Activated effector memory CD4-positive, alpha-beta T cell treated with Interleukin-2 at 50 U/mL for 16 hours (primary cell): ENCODE data around the gene MYO5B.

Experiments used
- DNase-seq: peaks from one replicate; pipeline ENCODE4 v3.0.0-alpha.2; 2020

The MYO5B gene

GRCh38 chr18:50061876-50062517, 132.9 kb downstream of the MYO5B start:
- no peak for DNase-seq

- no peak for DNase-seq
These were observed 134.1 kb downstream of the MYO5B start for GRCh38 chr18:50060822-50061221.

- DNase-seq = no peak
These were observed 136.2 kb downstream of the MYO5B start for GRCh38 chr18:50058731-50059130.

- DNase-seq = no peak
These were observed 137.9 kb downstream of the MYO5B start for GRCh38 chr18:50057009-50057408.

GRCh38 chr18:50056185-50056584, 138.8 kb downstream of the MYO5B start:
- DNase-seq = no peak

- no peak for DNase-seq
These were observed 139.5 kb downstream of the MYO5B start for GRCh38 chr18:50055488-50055887.

- no peak for DNase-seq
These were observed 141.8 kb downstream of the MYO5B start for GRCh38 chr18:50053111-50053510.

- DNase-seq = no peak
These were observed 143.7 kb downstream of the MYO5B start for GRCh38 chr18:50051288-50051687.

- no peak for DNase-seq
These were observed 149.8 kb downstream of the MYO5B start for GRCh38 chr18:50045126-50045525.

- DNase-seq = no peak
These were observed 150.5 kb downstream of the MYO5B start for GRCh38 chr18:50044402-50044801.

- DNase-seq = no peak
These were observed 152.3 kb downstream of the MYO5B start for GRCh38 chr18:50042611-50043010.

- DNase-seq = no peak
These were observed 155.2 kb downstream of the MYO5B start for GRCh38 chr18:50039746-50040145.

- DNase-seq = no peak
These were observed 156.5 kb downstream of the MYO5B start for GRCh38 chr18:50038448-50038847.

- DNase-seq = no peak
These were observed 160.9 kb downstream of the MYO5B start for GRCh38 chr18:50034029-50034428.

GRCh38 chr18:50033004-50033403, 161.9 kb downstream of the MYO5B start:
- DNase-seq = no peak

- DNase-seq = no peak
These were observed 164.8 kb downstream of the MYO5B start for GRCh38 chr18:50030146-50030545.

- DNase-seq = no peak
These were observed 167.0 kb downstream of the MYO5B start for GRCh38 chr18:50027996-50028395.

GRCh38 chr18:50024466-50024865, 170.5 kb downstream of the MYO5B start:
- no peak for DNase-seq

GRCh38 chr18:50022985-50023384, 172.0 kb downstream of the MYO5B start:
- DNase-seq = no peak

GRCh38 chr18:50014606-50015005, 180.3 kb downstream of the MYO5B start:
- DNase-seq = no peak

GRCh38 chr18:50013363-50014138, 181.4 kb downstream of the MYO5B start:
- no peak for DNase-seq

- no peak for DNase-seq
These were observed 183.0 kb downstream of the MYO5B start for GRCh38 chr18:50011813-50012435.

GRCh38 chr18:50009773-50010335, 185.1 kb downstream of the MYO5B start:
- DNase-seq = peak; percentile 16

GRCh38 chr18:50008306-50008705, 186.6 kb downstream of the MYO5B start:
- no peak for DNase-seq
